Ishikawa (cell line): ENCODE measurements around the gene WDR81.

Experiments
- MAX ChIP-seq: IDR thresholded peaks from 2 replicates; pipeline ENCODE4 v1.6.1; 2012
- ZBTB7A ChIP-seq: IDR thresholded peaks from 2 replicates; pipeline ENCODE4 v1.6.1; 2012; ENCODE audit warnings: low read depth

GRCh38 chr17:1709403-1709951 is 15.0 kb upstream of the WDR81 start:
- TF ChIP-seq ZBTB7A (no peak), MAX (no peak)
